Activated CD4-positive, CD25-positive, alpha-beta regulatory T cell treated with anti-CD3 and anti-CD28 coated beads, Interleukin-2, amount 50 U/mL, for 16 hours (primary cell): ENCODE measurements around the gene METAP1D.
"Not testable (repeated sequence)": the region's sequence is repeated elsewhere in the genome, so short reads cannot be mapped to it uniquely, and the experiment has no call there.

Source experiments
- DNase-seq: peaks from one replicate; pipeline ENCODE4 v3.0.0-alpha.2; 2020; ENCODE audit warnings: low read depth, low spot score

The METAP1D gene

GRCh38 chr2:171999604-172000469 is at the start of gene METAP1D:
Gene METAP1D (plus strand): TSS chr2:171999953. CDS start chr2:171999970, 17 bp downstream.
- peak; percentile 63 for DNase-seq

- DNase-seq, result no peak
Measured at GRCh38 chr2:171952276-171952675, 47.5 kb upstream of the METAP1D start.

GRCh38 chr2:171952748-171953147 is 47.0 kb upstream of the METAP1D start:
- no peak for DNase-seq

- DNase-seq, result no peak
Measured at GRCh38 chr2:171956135-171956825, 43.5 kb upstream of the METAP1D start.

GRCh38 chr2:171957061-171957460 is 42.7 kb upstream of the METAP1D start:
- DNase-seq, result no peak

GRCh38 chr2:171958475-171958874 is 41.3 kb upstream of the METAP1D start:
- DNase-seq, result no peak

GRCh38 chr2:171959998-171960397 is 39.8 kb upstream of the METAP1D start:
- DNase-seq, result no peak

- DNase-seq, result no peak
Measured at GRCh38 chr2:171960570-171960969, 39.2 kb upstream of the METAP1D start.

GRCh38 chr2:171963198-171963597 is 36.6 kb upstream of the METAP1D start:
- DNase-seq, result no peak

GRCh38 chr2:171964308-171964707 is 35.4 kb upstream of the METAP1D start:
- no peak for DNase-seq

GRCh38 chr2:171965238-171965637 is 34.5 kb upstream of the METAP1D start:
- DNase-seq, result no peak

- no peak for DNase-seq
Measured at GRCh38 chr2:171965661-171966060, 34.1 kb upstream of the METAP1D start.

- DNase-seq, result no peak
Measured at GRCh38 chr2:171966235-171966634, 33.5 kb upstream of the METAP1D start.

GRCh38 chr2:171966688-171967087 is 33.1 kb upstream of the METAP1D start:
- DNase-seq, result no peak

GRCh38 chr2:171968509-171968908 is 31.2 kb upstream of the METAP1D start:
- DNase-seq, result no peak

- no peak for DNase-seq
Measured at GRCh38 chr2:171972329-171972982, 27.3 kb upstream of the METAP1D start.

GRCh38 chr2:171979103-171979502 is 20.6 kb upstream of the METAP1D start:
- no peak for DNase-seq

GRCh38 chr2:171983924-171984323 is 15.8 kb upstream of the METAP1D start:
- DNase-seq, result not testable (repeated sequence)

- DNase-seq, result no peak
Measured at GRCh38 chr2:171985076-171985475, 14.7 kb upstream of the METAP1D start.

GRCh38 chr2:171986778-171987177 is 13.0 kb upstream of the METAP1D start:
- DNase-seq, result no peak

GRCh38 chr2:171991027-171991426 is 8.7 kb upstream of the METAP1D start:
- DNase-seq, result no peak

- DNase-seq, result no peak
Measured at GRCh38 chr2:171995586-171995985, 4.2 kb upstream of the METAP1D start.
